Embryonic facial prominence (tissue), 1 donor: ENCODE data around the gene DESI1.
"Not testable (repeated sequence)": the region's sequence is repeated elsewhere in the genome, so short reads cannot be mapped to it uniquely, and the experiment has no call there.

Experiments used
- DNase-seq: peaks from one replicate; pipeline ENCODE4 v3.0.0-alpha.2; 2016; ENCODE audit errors: extremely low spot score

DESI1 gene

GRCh38 chr22:41620589-41621098, at the start of gene DESI1:
DESI1 (minus strand) TSS chr22:41621043; CDS start chr22:41620839, 204 bp downstream.
- DNase-seq = no peak

- DNase-seq = no peak
These were observed 48.4 kb upstream of the DESI1 start for GRCh38 chr22:41668971-41669911.

- no peak for DNase-seq
These were observed 44.1 kb upstream of the DESI1 start for GRCh38 chr22:41664951-41665350.

- DNase-seq = no peak
These were observed 43.6 kb upstream of the DESI1 start for GRCh38 chr22:41664490-41664889.

- not testable (repeated sequence) for DNase-seq
These were observed 42.8 kb upstream of the DESI1 start for GRCh38 chr22:41663594-41663993.

- DNase-seq = no peak
These were observed 40.9 kb upstream of the DESI1 start for GRCh38 chr22:41661713-41662112.

GRCh38 chr22:41661088-41661487, 40.2 kb upstream of the DESI1 start:
- DNase-seq = no peak

- no peak for DNase-seq
These were observed 39.6 kb upstream of the DESI1 start for GRCh38 chr22:41660416-41660815.

- DNase-seq = no peak
These were observed 39.1 kb upstream of the DESI1 start for GRCh38 chr22:41659941-41660340.

- DNase-seq = no peak
These were observed 38.0 kb upstream of the DESI1 start for GRCh38 chr22:41658869-41659268.

GRCh38 chr22:41657709-41658108, 36.9 kb upstream of the DESI1 start:
- DNase-seq = no peak

- DNase-seq = no peak
These were observed 35.7 kb upstream of the DESI1 start for GRCh38 chr22:41656556-41656955.

- no peak for DNase-seq
These were observed 33.5 kb upstream of the DESI1 start for GRCh38 chr22:41654322-41654721.

- DNase-seq = no peak
These were observed 30.0 kb upstream of the DESI1 start for GRCh38 chr22:41650821-41651220.

- no peak for DNase-seq
These were observed 29.4 kb upstream of the DESI1 start for GRCh38 chr22:41650229-41650628.

GRCh38 chr22:41648432-41648831, 27.6 kb upstream of the DESI1 start:
- DNase-seq = no peak

- no peak for DNase-seq
These were observed 26.9 kb upstream of the DESI1 start for GRCh38 chr22:41647771-41648170.

- no peak for DNase-seq
These were observed 21.7 kb upstream of the DESI1 start for GRCh38 chr22:41642331-41643110.

GRCh38 chr22:41641854-41642253, 21.0 kb upstream of the DESI1 start:
- no peak for DNase-seq

GRCh38 chr22:41638748-41639147, 17.9 kb upstream of the DESI1 start:
- DNase-seq = no peak

- DNase-seq = no peak
These were observed 17.3 kb upstream of the DESI1 start for GRCh38 chr22:41638124-41638523.

GRCh38 chr22:41637623-41638022, 16.8 kb upstream of the DESI1 start:
- not testable (repeated sequence) for DNase-seq

GRCh38 chr22:41636467-41636866, 15.6 kb upstream of the DESI1 start:
- DNase-seq = no peak
